OCI-LY3 (cell line): ENCODE measurements around the gene CALML4.
A peak's percentile ranks its signal among the peaks of the same experiment; 100 is the strongest.

Experiments used
- H2AFZ ChIP-seq: fragments of 200-600, 300-600 bp; shearing (Covaris generic); 2 replicates; pipeline ENCODE4 v1.6.0; 2014; ENCODE audit warnings: antibody characterized with exemption, low read depth, low read length
- H3K27ac ChIP-seq: fragments of 200-600, 300-600 bp; sonication (generic); 2 replicates; pipeline ENCODE4 v1.5.1; 2014; ENCODE audit warnings: mild to moderate bottlenecking, low read length, moderate library complexity, mixed read lengths
- H3K27me3 ChIP-seq: fragments of 200-600, 300-600 bp; sonication (generic); 2 replicates; pipeline ENCODE4 v1.6.1; 2014; ENCODE audit warnings: low read depth, low read length, mixed read lengths
- H3K36me3 ChIP-seq: fragments of 200-600, 300-600 bp; sonication (generic); replicated peaks from 2 replicates; pipeline ENCODE3; 2014; ENCODE audit warnings: low read depth, low read length, mixed read lengths
- H3K4me1 ChIP-seq: fragments of 300-600, 200-600 bp; sonication (generic); 2 replicates; pipeline ENCODE4 v1.6.1; 2014; ENCODE audit warnings: low read length, mixed read lengths
- H3K4me2 ChIP-seq: fragments of 200-600, 300-600 bp; sonication (generic); 2 replicates; pipeline ENCODE4 v1.6.1; 2014; ENCODE audit warnings: low read length, mixed read lengths
- H3K4me3 ChIP-seq: fragments of 300-600, 200-600 bp; sonication (generic); 2 replicates; pipeline ENCODE4 v1.5.1; 2014; ENCODE audit warnings: antibody characterized with exemption, mild to moderate bottlenecking, low read length, moderate library complexity
- H3K79me2 ChIP-seq: fragments of 300-600, 200-600 bp; shearing (Covaris generic); 2 replicates; pipeline ENCODE4 v1.6.1; 2014; ENCODE audit warnings: mild to moderate bottlenecking, low read length, mixed read lengths
- H3K9ac ChIP-seq: fragments of 300-600, 200-600 bp; shearing (Covaris generic); 2 replicates; pipeline ENCODE4 v1.6.0; 2014; ENCODE audit warnings: mild to moderate bottlenecking, low read length, moderate library complexity
- H3K9me3 ChIP-seq: fragments of 200-600, 300-600 bp; shearing (Covaris generic); 2 replicates; pipeline ENCODE4 v1.6.1; 2014; ENCODE audit warnings: low read length, mixed read lengths; ENCODE audit not compliant: insufficient read depth
- H4K20me1 ChIP-seq: fragments of 200-600, 300-600 bp; sonication (generic); 2 replicates; pipeline ENCODE4 v1.6.1; 2016; ENCODE audit warnings: low read length, mixed read lengths; ENCODE audit not compliant: insufficient read depth
- CTCF ChIP-seq: fragments of 200-600, 300-600 bp; sonication (generic); IDR thresholded peaks from 2 replicates; pipeline ENCODE4 v1.5.1; 2014; ENCODE audit warnings: antibody characterized with exemption, low read length, low read depth
- EZH2phosphoT487 ChIP-seq: fragments of 200-600 bp; shearing (Covaris generic); IDR thresholded peaks from 2 replicates; pipeline ENCODE4 v1.6.1; 2018; ENCODE audit warnings: antibody characterized with exemption, mixed run types, low read depth

The CALML4 gene, protein sequence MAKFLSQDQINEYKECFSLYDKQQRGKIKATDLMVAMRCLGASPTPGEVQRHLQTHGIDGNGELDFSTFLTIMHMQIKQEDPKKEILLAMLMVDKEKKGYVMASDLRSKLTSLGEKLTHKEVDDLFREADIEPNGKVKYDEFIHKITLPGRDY

DNA sequence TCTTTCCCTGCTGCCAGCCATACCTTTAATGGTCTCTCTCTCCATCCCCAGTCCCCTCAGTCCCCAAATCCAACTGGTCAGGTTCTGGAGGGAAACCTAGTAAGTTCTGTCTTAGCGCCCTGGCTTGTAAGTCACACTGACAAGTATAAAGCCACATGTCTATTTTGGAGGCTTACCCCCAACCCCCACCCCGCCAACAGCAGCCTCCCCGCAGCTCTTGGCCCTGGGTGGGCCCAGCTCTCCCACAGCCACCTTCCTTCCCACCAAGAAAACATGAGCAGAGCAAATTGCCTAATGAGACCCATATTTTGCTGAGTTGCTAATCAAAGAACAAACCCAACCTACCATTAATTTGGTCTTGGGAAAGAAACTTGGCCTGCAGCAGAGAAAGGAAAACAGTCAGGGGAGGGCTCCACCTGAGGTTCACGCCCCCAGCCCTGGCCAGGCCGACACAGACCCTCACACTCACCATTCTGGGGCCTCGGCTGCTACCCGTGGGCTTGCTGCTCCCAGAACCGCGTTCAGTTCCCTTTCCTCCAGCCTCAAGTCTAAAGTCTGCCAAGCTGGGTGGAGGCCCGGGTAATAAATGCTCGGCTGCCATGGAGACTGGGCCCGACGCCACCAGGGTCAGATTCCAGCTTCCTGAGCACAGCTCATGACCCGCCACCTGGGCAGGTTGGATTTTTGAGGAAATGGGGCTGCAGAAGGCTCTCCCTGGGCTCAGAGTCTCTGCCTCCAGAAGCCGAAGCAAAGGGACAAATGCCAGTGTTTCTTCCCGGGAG is at the start of gene CALML4:
CALML4 (minus strand) TSS at position 557 of the 782 bp plus-strand sequence; CDS start at position 472, 85 bp downstream.
- no peak within 1 kb of the TSS for H2AFZ ChIP-seq
- H3K4me2 ChIP-seq: no peak within 1 kb of the TSS
- H3K4me1 ChIP-seq: peaks cover 8% of the 10 kb centered on the region
- H3K36me3 ChIP-seq: peaks cover 19% of the 10 kb centered on the region
- H3K79me2 ChIP-seq: peaks cover 21% of the 10 kb centered on the region
- TF ChIP-seq EZH2phosphoT487 (no peak), CTCF (no peak)
- no peaks in the 10 kb centered on the region for H4K20me1 ChIP-seq
- no peak within 1 kb of the TSS for H3K9ac ChIP-seq
- no peaks in the 10 kb centered on the region for H3K27me3 ChIP-seq
- H3K27ac ChIP-seq: no peak within 1 kb of the TSS
- no peak within 1 kb of the TSS for H3K4me3 ChIP-seq
- H3K9me3 ChIP-seq: no peaks in the 10 kb centered on the region

- H4K20me1 ChIP-seq: no peaks in the 10 kb centered on the region
- peak overlapping the region; percentile 56 for H3K4me2 ChIP-seq
- peak overlapping the region; percentile 49 for H3K4me3 ChIP-seq
- H3K9me3 ChIP-seq: no peaks in the 10 kb centered on the region
- no peak overlapping the region for H2AFZ ChIP-seq
- H3K9ac ChIP-seq: no peak overlapping the region
- no peaks in the 10 kb centered on the region for H3K36me3 ChIP-seq
- no peak overlapping the region for H3K27ac ChIP-seq
- TF ChIP-seq CTCF: peak; percentile 96
- no peak for TF ChIP-seq EZH2phosphoT487
- H3K4me1 ChIP-seq: peaks cover 15% of the 10 kb centered on the region; the same call in 1 of the 2 replicates
- no peaks in the 10 kb centered on the region for H3K27me3 ChIP-seq
- no peaks in the 10 kb centered on the region for H3K79me2 ChIP-seq
Measured at GRCh38 chr15:68252925-68253534, 47.9 kb upstream of the CALML4 start.

GRCh38 chr15:68249058-68249713 is 44.1 kb upstream of the CALML4 start:
- Histone ChIP-seq H3K27me3 (no peaks in the 10 kb centered on the region), H3K4me3 (no peak overlapping the region), H3K27ac (no peak overlapping the region), H3K9ac (no peak overlapping the region), H3K36me3 (no peaks in the 10 kb centered on the region), H3K9me3 (peaks cover 5% of the 10 kb centered on the region; the same call in 1 of the 2 replicates), H4K20me1 (no peaks in the 10 kb centered on the region), H3K4me2 (no peak overlapping the region), H3K4me1 (peaks cover 8% of the 10 kb centered on the region; the same call in 1 of the 2 replicates), H3K79me2 (no peaks in the 10 kb centered on the region), H2AFZ (no peak overlapping the region)
- TF ChIP-seq EZH2phosphoT487 (no peak), CTCF (no peak)

GRCh38 chr15:68244235-68244634 is 39.1 kb upstream of the CALML4 start:
- H3K36me3 ChIP-seq: no peaks in the 10 kb centered on the region
- no peak overlapping the region for H2AFZ ChIP-seq
- peaks cover 4% of the 10 kb centered on the region; the same call in 1 of the 2 replicates for H3K4me1 ChIP-seq
- H3K27ac ChIP-seq: no peak overlapping the region
- H3K4me3 ChIP-seq: no peak overlapping the region
- no peak overlapping the region for H3K9ac ChIP-seq
- no peaks in the 10 kb centered on the region for H3K27me3 ChIP-seq
- H3K79me2 ChIP-seq: no peaks in the 10 kb centered on the region
- H3K4me2 ChIP-seq: no peak overlapping the region
- no peaks in the 10 kb centered on the region for H4K20me1 ChIP-seq
- no peak for TF ChIP-seq EZH2phosphoT487
- TF ChIP-seq CTCF: no peak
- H3K9me3 ChIP-seq: peaks cover 6% of the 10 kb centered on the region; the same call in 1 of the 2 replicates
